ENCODE measurements around the gene HERC2. TPM values are rescaled to one million over a fixed set of nuclear protein-coding genes. Genes with fewer than 3 reads are reported as not detected.
A peak's percentile ranks its signal among the peaks of the same experiment; 100 is the strongest.
"Not testable (repeated sequence)": the region's sequence is repeated elsewhere in the genome, so short reads cannot be mapped to it uniquely, and the experiment has no call there.

The HERC2 gene
- 53.4 and 59.0 TPM in 2 replicates for total RNA-seq

- peak within 1 kb of the TSS; percentile 35 for H3K4me3 ChIP-seq (ENCODE audit: low read depth, low read length)
- DNase-seq (ENCODE audit: low read depth); H3K27me3 ChIP-seq (ENCODE audit: control insufficient read depth, insufficient read depth, low read length); H3K36me3 ChIP-seq (ENCODE audit: control insufficient read depth, insufficient read depth, low read length): not testable (repeated sequence)
Observed at GRCh38 chr15:28322129-28322588, at the start of gene HERC2. HERC2 (minus strand) TSS chr15:28322179; CDS start chr15:28321433, 746 bp downstream.

- not testable (repeated sequence) for DNase-seq (ENCODE audit: low read depth); H3K36me3 ChIP-seq (ENCODE audit: control insufficient read depth, insufficient read depth, low read length); H3K27me3 ChIP-seq (ENCODE audit: control insufficient read depth, insufficient read depth, low read length)
Observed at GRCh38 chr15:28365502-28365901, 43.5 kb upstream of the HERC2 start.

GRCh38 chr15:28357984-28358383, 36.0 kb upstream of the HERC2 start, which contains the start of gene GOLGA6L24:
GOLGA6L24 (minus strand) TSS chr15:28358084; CDS start chr15:28358023, 61 bp downstream.
- not testable (repeated sequence) for H3K4me3 ChIP-seq (ENCODE audit: low read depth, low read length); H3K27me3 ChIP-seq (ENCODE audit: control insufficient read depth, insufficient read depth, low read length); H3K36me3 ChIP-seq (ENCODE audit: control insufficient read depth, insufficient read depth, low read length); DNase-seq (ENCODE audit: low read depth)

More at GRCh38 chr15:28365502-28365901, 43.5 kb upstream of the HERC2 start:
- H3K4me3 ChIP-seq (ENCODE audit: low read depth, low read length) = not testable (repeated sequence)

- not testable (repeated sequence) for DNase-seq (ENCODE audit: low read depth); H3K27me3 ChIP-seq (ENCODE audit: control insufficient read depth, insufficient read depth, low read length); H3K36me3 ChIP-seq (ENCODE audit: control insufficient read depth, insufficient read depth, low read length)
- H3K4me3 ChIP-seq (ENCODE audit: low read depth, low read length) = peak overlapping the region; percentile 35
Observed at GRCh38 chr15:28321358-28322078, 461 bp downstream of the HERC2 start.

- not testable (repeated sequence) for DNase-seq (ENCODE audit: low read depth); H3K27me3 ChIP-seq (ENCODE audit: control insufficient read depth, insufficient read depth, low read length); H3K36me3 ChIP-seq (ENCODE audit: control insufficient read depth, insufficient read depth, low read length); H3K4me3 ChIP-seq (ENCODE audit: low read depth, low read length)
Observed at GRCh38 chr15:28319725-28320124, 2.3 kb downstream of the HERC2 start.

GRCh38 chr15:28318828-28319227, 3.2 kb downstream of the HERC2 start:
- not testable (repeated sequence) for H3K4me3 ChIP-seq (ENCODE audit: low read depth, low read length)

GRCh38 chr15:28318122-28318521, 3.9 kb downstream of the HERC2 start:
- not testable (repeated sequence) for H3K27me3 ChIP-seq (ENCODE audit: control insufficient read depth, insufficient read depth, low read length); DNase-seq (ENCODE audit: low read depth); H3K36me3 ChIP-seq (ENCODE audit: control insufficient read depth, insufficient read depth, low read length)

More at GRCh38 chr15:28318828-28319227, 3.2 kb downstream of the HERC2 start:
- DNase-seq (ENCODE audit: low read depth); H3K36me3 ChIP-seq (ENCODE audit: control insufficient read depth, insufficient read depth, low read length); H3K27me3 ChIP-seq (ENCODE audit: control insufficient read depth, insufficient read depth, low read length): not testable (repeated sequence)

GRCh38 chr15:28316958-28317357, 5.0 kb downstream of the HERC2 start:
- H3K36me3 ChIP-seq (ENCODE audit: control insufficient read depth, insufficient read depth, low read length); DNase-seq (ENCODE audit: low read depth); H3K27me3 ChIP-seq (ENCODE audit: control insufficient read depth, insufficient read depth, low read length); H3K4me3 ChIP-seq (ENCODE audit: low read depth, low read length): not testable (repeated sequence)

More at GRCh38 chr15:28318122-28318521, 3.9 kb downstream of the HERC2 start:
- not testable (repeated sequence) for H3K4me3 ChIP-seq (ENCODE audit: low read depth, low read length)

- DNase-seq (ENCODE audit: low read depth); H3K36me3 ChIP-seq (ENCODE audit: control insufficient read depth, insufficient read depth, low read length); H3K27me3 ChIP-seq (ENCODE audit: control insufficient read depth, insufficient read depth, low read length); H3K4me3 ChIP-seq (ENCODE audit: low read depth, low read length): not testable (repeated sequence)
Observed at GRCh38 chr15:28310454-28310853, 11.5 kb downstream of the HERC2 start.

GRCh38 chr15:28308718-28309117, 13.3 kb downstream of the HERC2 start:
- H3K27me3 ChIP-seq (ENCODE audit: control insufficient read depth, insufficient read depth, low read length); DNase-seq (ENCODE audit: low read depth); H3K4me3 ChIP-seq (ENCODE audit: low read depth, low read length): not testable (repeated sequence)

GRCh38 chr15:28305700-28306099, 16.3 kb downstream of the HERC2 start:
- H3K4me3 ChIP-seq (ENCODE audit: low read depth, low read length); H3K27me3 ChIP-seq (ENCODE audit: control insufficient read depth, insufficient read depth, low read length); DNase-seq (ENCODE audit: low read depth); H3K36me3 ChIP-seq (ENCODE audit: control insufficient read depth, insufficient read depth, low read length): not testable (repeated sequence)

More at GRCh38 chr15:28308718-28309117, 13.3 kb downstream of the HERC2 start:
- H3K36me3 ChIP-seq (ENCODE audit: control insufficient read depth, insufficient read depth, low read length) = not testable (repeated sequence)

GRCh38 chr15:28297434-28297833, 24.5 kb downstream of the HERC2 start:
- DNase-seq (ENCODE audit: low read depth); H3K36me3 ChIP-seq (ENCODE audit: control insufficient read depth, insufficient read depth, low read length); H3K4me3 ChIP-seq (ENCODE audit: low read depth, low read length); H3K27me3 ChIP-seq (ENCODE audit: control insufficient read depth, insufficient read depth, low read length): not testable (repeated sequence)

- not testable (repeated sequence) for DNase-seq (ENCODE audit: low read depth); H3K36me3 ChIP-seq (ENCODE audit: control insufficient read depth, insufficient read depth, low read length); H3K27me3 ChIP-seq (ENCODE audit: control insufficient read depth, insufficient read depth, low read length); H3K4me3 ChIP-seq (ENCODE audit: low read depth, low read length)
Observed at GRCh38 chr15:28296814-28297213, 25.2 kb downstream of the HERC2 start.

GRCh38 chr15:28295009-28295563, 26.9 kb downstream of the HERC2 start:
- not testable (repeated sequence) for DNase-seq (ENCODE audit: low read depth); H3K4me3 ChIP-seq (ENCODE audit: low read depth, low read length); H3K27me3 ChIP-seq (ENCODE audit: control insufficient read depth, insufficient read depth, low read length); H3K36me3 ChIP-seq (ENCODE audit: control insufficient read depth, insufficient read depth, low read length)

- not testable (repeated sequence) for H3K27me3 ChIP-seq (ENCODE audit: control insufficient read depth, insufficient read depth, low read length); H3K36me3 ChIP-seq (ENCODE audit: control insufficient read depth, insufficient read depth, low read length); DNase-seq (ENCODE audit: low read depth); H3K4me3 ChIP-seq (ENCODE audit: low read depth, low read length)
Observed at GRCh38 chr15:28294560-28294959, 27.4 kb downstream of the HERC2 start.

Data from kidney epithelial cell (primary cell).